ENCODE measurements around the gene ACKR2. TPM values are rescaled to one million over a fixed set of nuclear protein-coding genes. Genes with fewer than 3 reads are reported as not detected.

ACKR2 gene
- total and polyA plus RNA-seq, 2 of the 13 experiments (the other 11 are each of a cell fraction or from before 2014, with no cell fraction given): 1.1 to 1.9 TPM

DNA sequence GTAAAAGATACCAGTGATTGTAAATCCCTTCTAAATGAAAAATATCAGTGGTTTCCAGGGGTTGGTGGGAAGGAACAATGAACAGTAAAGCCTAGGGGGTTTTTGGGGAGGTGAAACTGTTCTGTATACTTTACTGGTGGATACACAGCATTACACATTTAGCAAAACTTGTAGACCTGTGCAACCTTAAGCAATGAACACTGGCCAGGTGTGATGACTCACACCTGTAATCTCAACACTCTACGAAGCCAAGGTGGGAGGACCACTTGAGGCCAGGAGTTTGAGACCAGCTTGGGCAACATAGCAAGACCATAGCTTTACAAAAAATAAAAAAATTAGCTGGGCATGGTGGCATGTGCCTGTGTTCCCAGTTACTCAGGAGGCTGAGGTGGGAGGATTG is 38.0 kb upstream of the ACKR2 start:
- DNase-seq (ENCODE audit: low spot score): no peak
- Histone ChIP-seq H4K20me1 (ENCODE audit: insufficient read depth, low read length) (no peaks in the 10 kb centered on the region), H3K4me1 (ENCODE audit: insufficient read depth, low read length) (peaks cover 14% of the 10 kb centered on the region; the same call in 1 of the 2 replicates), H2AFZ (ENCODE audit: low read length) (no peak overlapping the region), H3K9ac (ENCODE audit: insufficient read depth, low read depth, low read length) (no peak overlapping the region), H3K36me3 (replicated peaks in 1 of 2; ENCODE audit: control insufficient read depth in 1 of 2, insufficient read depth in 2 of 2, low read length in 2 of 2) (no peaks in the 10 kb centered on the region), H3K4me2 (ENCODE audit: low read depth, low read length) (no peak overlapping the region), H3K27ac (ENCODE audit: extremely low read length, insufficient read depth, low read length) (no peak overlapping the region), H3K27me3 (ENCODE audit: control insufficient read depth in 1 of 2, insufficient read depth in 2 of 2, low read length in 2 of 2) (no peaks in the 10 kb centered on the region), H3K79me2 (ENCODE audit: insufficient read depth, low read length) (no peaks in the 10 kb centered on the region), H3K4me3 (replicated peaks in 1 of 3; ENCODE audit: insufficient read depth in 1 of 3, low read depth in 2 of 3, low read length in 3 of 3) (no peak overlapping the region), H3K9me3 (ENCODE audit: low read length) (no peaks in the 10 kb centered on the region)
- CTCF ChIA-PET (ENCODE audit: low intra/inter-chr PET ratio, low total read pairs): no interaction called here
- in situ Hi-C loops (cut with HindIII; ENCODE audit: extremely low pct_ligation_motif_present, low pct_unique_long_range_greater_than_20kb) (no loop called here), intact Hi-C loops (cut with micrococcal nuclease; ENCODE audit: unreplicated experiment) (no loop called here)
- POLR2A ChIA-PET: interaction anchor here (1.4 to 1.6 kb wide), 2 partner anchors 15 to 25 kb away, joined by 5 to 14 read pairs; no protein-coding TSS in a partner anchor
- TF ChIP-seq MATR3 (CRISPR knock-in tag; IDR thresholded peaks at IDR 0.05) (no peak), ZNF44 (CRISPR knock-in tag; IDR thresholded peaks at IDR 0.05) (no peak), ZNF776 (CRISPR knock-in tag; IDR thresholded peaks at IDR 0.05) (no peak), ZNF513 (CRISPR knock-in tag; conservative IDR thresholded peaks at IDR 0.05) (no peak)
- WGBS (ENCODE audit: low lambda C conversion rate): 92% methylated on average over 1 of the region's 1 CpG
- no peak for FAIRE-seq
- no peak for ATAC-seq
- no TSS peak for BruUV-seq (replicated peaks)

- Histone ChIP-seq H2AFZ (ENCODE audit: low read length) (no peak within 1 kb of the TSS), H3K27me3 (ENCODE audit: control insufficient read depth in 1 of 2, insufficient read depth in 2 of 2, low read length in 2 of 2) (no peaks in the 10 kb centered on the region), H3K4me2 (ENCODE audit: low read depth, low read length) (no peak within 1 kb of the TSS), H3K4me1 (ENCODE audit: insufficient read depth, low read length) (peaks cover 11% of the 10 kb centered on the region; the same call in 1 of the 2 replicates), H4K20me1 (ENCODE audit: insufficient read depth, low read length) (no peaks in the 10 kb centered on the region), H3K79me2 (ENCODE audit: insufficient read depth, low read length) (no peaks in the 10 kb centered on the region), H3K4me3 (replicated peaks in 1 of 3; ENCODE audit: insufficient read depth in 1 of 3, low read depth in 2 of 3, low read length in 3 of 3) (no peak within 1 kb of the TSS), H3K9ac (ENCODE audit: insufficient read depth, low read depth, low read length) (no peak within 1 kb of the TSS), H3K27ac (ENCODE audit: extremely low read length, insufficient read depth, low read length) (no peak within 1 kb of the TSS), H3K9me3 (ENCODE audit: low read length) (no peaks in the 10 kb centered on the region), H3K36me3 (replicated peaks in 1 of 2; ENCODE audit: control insufficient read depth in 1 of 2, insufficient read depth in 2 of 2, low read length in 2 of 2) (no peaks in the 10 kb centered on the region)
- ATAC-seq (peak; percentile 63), DNase-seq (ENCODE audit: low spot score) (no peak), FAIRE-seq (no peak)
- BruUV-seq (replicated peaks): no TSS peak
- ChIA-PET POLR2A (no interaction called here), CTCF (ENCODE audit: low intra/inter-chr PET ratio, low total read pairs) (no interaction called here)
- WGBS (ENCODE audit: low lambda C conversion rate): 90% methylated on average over 60 of the region's 63 CpGs
- in situ Hi-C loops (cut with HindIII; ENCODE audit: extremely low pct_ligation_motif_present, low pct_unique_long_range_greater_than_20kb): no loop called here
- intact Hi-C loops (cut with micrococcal nuclease; ENCODE audit: unreplicated experiment): no loop called here
- TF ChIP-seq YEATS2 (CRISPR knock-in tag; IDR thresholded peaks at IDR 0.05; ENCODE audit: borderline replicate concordance) (no peak), KMT2A (CRISPR knock-in tag; IDR thresholded peaks at IDR 0.05) (no peak), HMGXB4 (CRISPR knock-in tag; IDR thresholded peaks at IDR 0.05; ENCODE audit: borderline replicate concordance in 1 of 2, low read depth in 1 of 2) (no peak), HNRNPLL (IDR thresholded peaks at IDR 0.05; ENCODE audit: low read depth, low read length, poor library complexity, severe bottlenecking) (peak; percentile 43), RFX5 (IDR thresholded peaks at IDR 0.05; ENCODE audit: low read depth, low read length) (peak; percentile 92), RBM22 (optimal IDR thresholded peaks at IDR 0.05; ENCODE audit: low read length) (peak; percentile 93), RFXANK (CRISPR knock-in tag; IDR thresholded peaks at IDR 0.05) (peak; percentile 92; the same call in 1 of the 2 replicates), CENPX (CRISPR knock-in tag; IDR thresholded peaks at IDR 0.05) (no peak), ZNF12 (CRISPR knock-in tag; IDR thresholded peaks at IDR 0.05) (no peak)
- TF ChIP-seq, protein P1, sequence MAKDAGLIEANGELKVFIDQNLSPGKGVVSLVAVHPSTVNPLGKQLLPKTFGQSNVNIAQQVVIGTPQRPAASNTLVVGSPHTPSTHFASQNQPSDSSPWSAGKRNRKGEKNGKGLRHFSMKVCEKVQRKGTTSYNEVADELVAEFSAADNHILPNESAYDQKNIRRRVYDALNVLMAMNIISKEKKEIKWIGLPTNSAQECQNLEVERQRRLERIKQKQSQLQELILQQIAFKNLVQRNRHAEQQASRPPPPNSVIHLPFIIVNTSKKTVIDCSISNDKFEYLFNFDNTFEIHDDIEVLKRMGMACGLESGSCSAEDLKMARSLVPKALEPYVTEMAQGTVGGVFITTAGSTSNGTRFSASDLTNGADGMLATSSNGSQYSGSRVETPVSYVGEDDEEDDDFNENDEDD (CRISPR knock-in tag; IDR thresholded peaks at IDR 0.05; ENCODE audit: borderline replicate concordance): no peak
Observed at GRCh38 chr3:42772670-42773408, 36.4 kb upstream of the ACKR2 start, which contains the start of gene CCDC13. TSS of gene CCDC13 (minus strand) at chr3:42773253. CDS start at chr3:42758345, 14,908 bp downstream.
